GM21737 (cell line): Measurements from ENCODE around the gene FRAT2.
"Not testable (repeated sequence)": the region's sequence is repeated elsewhere in the genome, so short reads cannot be mapped to it uniquely, and the experiment has no call there.

Experiments used
- ATAC-seq: cut with Tn5 transposase; IDR thresholded peaks from one replicate; pipeline ENCODE4 v1.9.1; 2021; ENCODE audit warnings: mild to moderate bottlenecking, moderate library complexity; ENCODE audit not compliant: unreplicated experiment

The FRAT2 gene

GRCh38 chr10:97292097-97292861 is 42.2 kb downstream of the FRAT2 start, which contains the start of gene ARHGAP19:
Gene ARHGAP19, minus strand, starts transcription at chr10:97292637. Its CDS starts 10 bp downstream, at chr10:97292627.
- ATAC-seq, result peak; percentile 94

- no peak for ATAC-seq
Observed at GRCh38 chr10:97291357-97292096, 43.0 kb downstream of the FRAT2 start.

- ATAC-seq, result not testable (repeated sequence)
Observed at GRCh38 chr10:97290576-97291356, 43.8 kb downstream of the FRAT2 start.

GRCh38 chr10:97290076-97290475 is 44.5 kb downstream of the FRAT2 start:
- ATAC-seq, result not testable (repeated sequence)
